Epithelial cell of esophagus (primary cell): Measurements from ENCODE around the gene DPAGT1.

Experiments used
- DNase-seq: peaks from one replicate; pipeline ENCODE4 v3.0.0; 2010; ENCODE audit warnings: low read depth
- H3K4me3 ChIP-seq: 2 replicates; pipeline ENCODE4 v1.5.1; 2011; ENCODE audit warnings: mild to moderate bottlenecking, low read length, control low read depth
- CTCF ChIP-seq: IDR thresholded peaks from 2 replicates; pipeline ENCODE4 v1.5.1; 2011; ENCODE audit warnings: low read depth, mild to moderate bottlenecking, low read length, control low read depth, inconsistent platforms; ENCODE audit not compliant: insufficient read depth; ENCODE audit errors: missing control alignments

The DPAGT1 gene

GRCh38 chr11:119101759-119102423 is at the start of gene DPAGT1:
Gene DPAGT1 (minus strand): TSS chr11:119101853. CDS start chr11:119101655, 198 bp downstream.
- peak within 1 kb of the TSS; percentile 81 for H3K4me3 ChIP-seq
- TF ChIP-seq CTCF: no peak
- DNase-seq: peak; percentile 99

- no peak for TF ChIP-seq CTCF
- DNase-seq: no peak
- no peak overlapping the region for H3K4me3 ChIP-seq
These were observed 48.2 kb upstream of the DPAGT1 start for GRCh38 chr11:119149786-119150275.

GRCh38 chr11:119149018-119149785 is 47.5 kb upstream of the DPAGT1 start, which contains the start of gene ABCG4:
Gene ABCG4 (plus strand): TSS chr11:119149052. CDS start chr11:119149966, 914 bp downstream.
- no peak for TF ChIP-seq CTCF
- peak within 1 kb of the TSS; percentile 44 for H3K4me3 ChIP-seq
- DNase-seq: no peak

DNA sequence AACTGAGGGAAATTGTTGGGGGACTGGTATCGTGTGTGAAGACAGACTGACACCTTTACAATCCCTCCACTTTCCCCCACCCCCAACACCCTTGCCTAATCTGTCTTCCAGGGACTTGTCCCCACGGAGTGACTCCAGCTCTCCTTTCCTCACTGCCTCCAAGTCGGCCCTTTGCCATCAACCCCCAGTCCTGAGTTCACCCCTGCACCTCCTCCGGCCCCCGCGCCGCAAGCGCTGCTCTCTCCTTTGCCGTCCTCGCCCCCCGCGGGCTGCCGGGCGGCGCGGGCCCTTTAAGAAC is 47.0 kb upstream of the DPAGT1 start:
- no peak for TF ChIP-seq CTCF
- no peak for DNase-seq
- H3K4me3 ChIP-seq: peak overlapping the region; percentile 44

GRCh38 chr11:119147604-119148333 is 46.1 kb upstream of the DPAGT1 start:
- TF ChIP-seq CTCF: no peak
- no peak for DNase-seq
- no peak overlapping the region for H3K4me3 ChIP-seq

- TF ChIP-seq CTCF: no peak
- no peak for DNase-seq
- no peak overlapping the region for H3K4me3 ChIP-seq
These were observed 43.9 kb upstream of the DPAGT1 start for GRCh38 chr11:119145551-119145950.
